ENCODE results near the gene MRGPRX2. TPM values are rescaled to one million over a fixed set of nuclear protein-coding genes. Genes with fewer than 3 reads are reported as not detected.

The MRGPRX2 gene
- total RNA-seq, 2 donors from 2014 or later: not detected

GRCh38 chr11:19100885-19101284 is 40.4 kb upstream of the MRGPRX2 start:
- no peaks in the 10 kb centered on the region for H3K4me1 ChIP-seq
- no peak for TF ChIP-seq CTCF (IDR thresholded peaks at IDR 0.05)
- no peak for DNase-seq (ENCODE audit: low spot score)
- H3K27ac ChIP-seq: no peak overlapping the region
- no peak overlapping the region for H3K4me3 ChIP-seq
- H3K27me3 ChIP-seq: no peaks in the 10 kb centered on the region
- no peaks in the 10 kb centered on the region for H3K36me3 ChIP-seq
- no peaks in the 10 kb centered on the region for H3K9me3 ChIP-seq

GRCh38 chr11:19099093-19099492 is 38.6 kb upstream of the MRGPRX2 start:
- H3K9me3 ChIP-seq: no peaks in the 10 kb centered on the region
- no peaks in the 10 kb centered on the region for H3K27me3 ChIP-seq
- H3K27ac ChIP-seq: no peak overlapping the region
- no peaks in the 10 kb centered on the region for H3K36me3 ChIP-seq
- H3K4me1 ChIP-seq: no peaks in the 10 kb centered on the region
- no peak for DNase-seq (ENCODE audit: low spot score)
- TF ChIP-seq CTCF (IDR thresholded peaks at IDR 0.05): no peak
- no peak overlapping the region for H3K4me3 ChIP-seq

DNA sequence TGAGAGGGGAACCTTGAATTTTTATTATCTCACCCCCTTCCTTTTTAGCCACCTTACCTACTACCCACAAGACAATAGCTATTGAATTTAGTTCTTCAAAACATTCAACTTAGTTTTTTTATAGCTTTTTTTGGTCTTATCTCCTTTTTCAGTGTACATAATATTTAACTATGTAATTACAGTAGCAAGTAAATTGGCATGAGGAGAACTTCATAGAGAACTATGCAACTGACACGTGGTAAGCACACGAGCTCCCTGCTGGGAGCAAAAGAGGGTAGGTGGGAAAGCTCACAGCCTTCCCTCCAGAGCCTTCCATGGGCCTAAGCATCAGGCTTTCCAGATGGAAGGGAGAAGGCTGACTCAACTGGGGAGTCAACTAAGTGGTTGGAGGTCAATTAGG is 34.3 kb upstream of the MRGPRX2 start:
- TF ChIP-seq CTCF (IDR thresholded peaks at IDR 0.05): no peak
- no peak overlapping the region for H3K27ac ChIP-seq
- H3K36me3 ChIP-seq: no peaks in the 10 kb centered on the region
- H3K27me3 ChIP-seq: no peaks in the 10 kb centered on the region
- no peaks in the 10 kb centered on the region for H3K9me3 ChIP-seq
- no peaks in the 10 kb centered on the region for H3K4me1 ChIP-seq
- H3K4me3 ChIP-seq: no peak overlapping the region
- DNase-seq (ENCODE audit: low spot score): no peak

DNA sequence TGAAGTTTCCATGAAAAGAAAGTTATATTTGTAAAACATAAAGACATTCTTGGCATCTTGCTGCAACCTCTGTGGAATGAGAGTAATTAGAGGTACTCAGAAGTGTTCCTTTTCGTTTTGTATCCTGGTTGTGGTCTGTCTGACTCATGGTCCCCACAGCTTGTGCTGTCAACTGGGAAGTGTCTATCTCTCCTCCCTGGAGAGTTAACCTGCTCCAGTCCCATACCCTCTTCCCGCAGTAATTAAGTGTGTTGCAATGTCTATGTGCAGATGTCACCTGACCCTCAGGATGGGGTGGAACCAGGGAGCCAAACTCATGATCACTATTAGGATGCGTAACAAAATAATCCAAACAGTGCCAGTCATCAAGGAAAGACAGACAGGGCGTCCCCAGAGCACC is 33.5 kb upstream of the MRGPRX2 start:
- Histone ChIP-seq H3K27ac (no peak overlapping the region), H3K36me3 (no peaks in the 10 kb centered on the region), H3K4me3 (no peak overlapping the region), H3K27me3 (no peaks in the 10 kb centered on the region), H3K9me3 (no peaks in the 10 kb centered on the region), H3K4me1 (no peaks in the 10 kb centered on the region)
- no peak for TF ChIP-seq CTCF (IDR thresholded peaks at IDR 0.05)
- no peak for DNase-seq (ENCODE audit: low spot score)

GRCh38 chr11:19092850-19093249 is 32.3 kb upstream of the MRGPRX2 start:
- no peak for DNase-seq (ENCODE audit: low spot score)
- Histone ChIP-seq H3K4me3 (no peak overlapping the region), H3K4me1 (no peaks in the 10 kb centered on the region), H3K27ac (no peak overlapping the region), H3K27me3 (no peaks in the 10 kb centered on the region), H3K36me3 (no peaks in the 10 kb centered on the region), H3K9me3 (no peaks in the 10 kb centered on the region)
- TF ChIP-seq CTCF (IDR thresholded peaks at IDR 0.05): no peak

DNA sequence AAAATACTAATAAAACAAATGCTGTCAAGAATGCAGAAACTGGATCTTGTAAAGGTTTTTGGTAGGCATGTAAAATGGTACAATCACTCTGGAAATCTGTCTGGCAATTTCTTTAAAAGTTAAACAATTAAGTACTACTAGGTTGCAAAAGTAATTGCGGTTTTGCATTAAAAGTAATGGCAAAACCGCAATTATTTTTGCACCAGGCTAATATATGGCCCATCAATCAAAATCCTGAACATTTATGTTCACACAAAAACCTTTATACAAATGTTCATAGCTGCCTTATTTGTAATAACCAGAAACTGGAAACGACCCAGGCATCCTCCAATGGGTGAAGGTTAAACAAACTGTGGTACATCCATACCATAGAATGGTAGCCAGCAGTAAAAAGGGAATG is 31.8 kb upstream of the MRGPRX2 start:
- no peaks in the 10 kb centered on the region for H3K27me3 ChIP-seq
- H3K4me3 ChIP-seq: no peak overlapping the region
- H3K9me3 ChIP-seq: no peaks in the 10 kb centered on the region
- H3K4me1 ChIP-seq: no peaks in the 10 kb centered on the region
- DNase-seq (ENCODE audit: low spot score): no peak
- no peak for TF ChIP-seq CTCF (IDR thresholded peaks at IDR 0.05)
- H3K27ac ChIP-seq: no peak overlapping the region
- H3K36me3 ChIP-seq: no peaks in the 10 kb centered on the region
